GM19043 (cell line): ENCODE data around the gene KMT2C.
"Not testable (repeated sequence)": the region's sequence is repeated elsewhere in the genome, so short reads cannot be mapped to it uniquely, and the experiment has no call there.

Experiments
- ATAC-seq: cut with Tn5 transposase; IDR thresholded peaks from one replicate; pipeline ENCODE4 v1.9.1; 2021; ENCODE audit warnings: low read depth; ENCODE audit not compliant: unreplicated experiment

KMT2C gene

GRCh38 chr7:152406030-152406429, 29.8 kb downstream of the KMT2C start:
- not testable (repeated sequence) for ATAC-seq

DNA sequence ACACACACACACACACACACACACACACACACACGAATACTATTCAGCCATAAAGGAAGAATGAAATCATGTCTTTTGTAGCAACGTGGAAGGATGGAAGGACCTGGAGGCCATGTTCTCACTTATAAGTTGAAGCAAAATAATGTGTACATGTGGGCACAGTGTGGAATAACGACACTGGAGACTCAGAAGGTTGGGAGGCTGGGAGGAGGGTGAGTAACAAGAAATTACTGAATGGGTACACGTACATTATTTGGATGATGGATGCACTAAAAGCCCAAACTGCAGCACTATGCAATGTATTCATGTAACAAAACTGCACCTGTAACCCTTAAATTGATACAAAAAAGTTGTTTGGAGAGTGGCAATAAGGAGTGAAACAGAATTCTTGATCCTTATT, 32.1 kb downstream of the KMT2C start:
- ATAC-seq: no peak

GRCh38 chr7:152402384-152403250, 33.2 kb downstream of the KMT2C start:
- no peak for ATAC-seq

DNA sequence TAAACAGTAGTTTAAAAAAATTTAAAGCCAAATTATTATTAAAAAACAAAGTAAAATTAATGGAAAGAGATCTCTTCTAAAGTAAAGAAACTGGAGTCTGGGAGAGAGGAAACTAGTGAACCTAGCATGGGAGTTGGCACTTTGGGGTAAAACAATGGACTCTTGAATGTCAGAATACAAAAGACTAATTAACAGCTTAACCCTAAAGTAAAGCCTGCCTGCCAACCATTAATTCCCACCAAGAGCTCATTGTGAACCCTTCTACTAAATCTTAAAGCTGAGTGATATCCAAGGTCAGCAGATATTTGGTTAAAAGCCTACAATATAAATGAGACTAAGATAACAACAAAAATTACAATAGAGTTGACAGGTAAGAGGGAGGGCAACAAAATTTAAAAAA, 36.5 kb downstream of the KMT2C start:
- ATAC-seq: no peak

GRCh38 chr7:152395112-152395511, 40.7 kb downstream of the KMT2C start:
- no peak for ATAC-seq

GRCh38 chr7:152394214-152394613, 41.6 kb downstream of the KMT2C start:
- ATAC-seq: not testable (repeated sequence)

DNA sequence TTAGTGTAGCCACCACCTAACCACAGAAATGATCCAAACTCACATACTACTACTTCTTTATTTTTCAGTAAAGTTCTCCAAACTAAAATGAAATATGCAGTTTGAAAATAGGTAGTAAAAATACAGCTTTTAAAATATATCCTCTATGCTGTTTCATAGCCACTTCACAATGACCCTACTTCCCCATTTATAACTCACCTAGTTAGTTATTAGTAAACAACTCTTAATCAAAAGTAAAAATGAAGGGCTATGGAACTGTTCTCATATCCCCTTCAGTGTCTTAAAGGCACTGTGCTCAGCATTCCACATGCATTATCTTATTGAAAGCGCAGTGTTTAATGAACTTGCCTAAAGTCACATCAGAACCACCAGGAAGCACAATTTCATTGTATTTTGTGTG, 43.5 kb downstream of the KMT2C start:
- no peak for ATAC-seq

- not testable (repeated sequence) for ATAC-seq
These were observed 49.6 kb downstream of the KMT2C start for GRCh38 chr7:152386136-152386764.

GRCh38 chr7:152384235-152385200, 51.3 kb downstream of the KMT2C start:
- ATAC-seq: not testable (repeated sequence)

DNA sequence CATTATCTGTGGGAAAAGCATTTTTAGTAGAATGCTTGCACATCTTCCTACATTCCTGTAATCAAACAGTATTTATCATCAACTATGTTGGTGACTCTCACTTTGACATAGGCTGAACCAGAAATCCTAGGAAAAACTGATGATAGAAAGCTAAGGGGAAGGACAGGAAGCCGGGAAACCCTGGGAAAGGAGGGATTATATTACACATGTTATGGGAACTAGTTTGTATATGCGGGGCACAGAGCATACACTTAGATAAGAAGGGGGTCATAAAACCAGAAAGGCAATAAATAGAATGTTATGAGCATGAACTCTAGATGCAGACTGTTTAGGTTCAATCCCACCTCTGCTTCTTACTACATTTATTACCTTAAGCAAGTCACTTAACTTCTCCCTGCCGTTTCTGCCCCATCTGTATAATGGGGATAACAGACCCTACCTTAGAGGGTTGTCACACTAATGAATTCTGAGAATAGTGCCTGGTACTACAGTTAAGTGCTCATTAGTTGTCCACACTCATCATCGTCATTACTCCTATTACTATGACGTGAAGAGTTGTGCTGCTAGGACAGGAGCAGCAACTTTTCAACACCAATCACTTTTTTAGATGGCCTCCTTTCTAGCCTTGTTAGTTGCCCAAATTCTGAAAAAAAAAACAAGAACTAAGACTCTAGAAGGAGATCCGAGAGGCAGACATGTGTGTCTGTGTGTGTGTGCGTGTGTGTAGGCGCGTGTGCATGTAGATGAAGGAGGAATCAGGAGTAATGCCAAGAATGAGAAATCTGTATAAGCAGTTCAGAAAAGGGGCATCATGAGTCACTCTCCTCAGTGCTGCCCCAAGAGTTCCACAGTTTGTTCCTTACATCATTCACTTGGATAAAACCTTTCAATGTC, 52.2 kb downstream of the KMT2C start:
- no peak for ATAC-seq

GRCh38 chr7:152382244-152382643, 53.6 kb downstream of the KMT2C start:
- no peak for ATAC-seq

GRCh38 chr7:152380931-152381578, 54.7 kb downstream of the KMT2C start:
- ATAC-seq: not testable (repeated sequence)

DNA sequence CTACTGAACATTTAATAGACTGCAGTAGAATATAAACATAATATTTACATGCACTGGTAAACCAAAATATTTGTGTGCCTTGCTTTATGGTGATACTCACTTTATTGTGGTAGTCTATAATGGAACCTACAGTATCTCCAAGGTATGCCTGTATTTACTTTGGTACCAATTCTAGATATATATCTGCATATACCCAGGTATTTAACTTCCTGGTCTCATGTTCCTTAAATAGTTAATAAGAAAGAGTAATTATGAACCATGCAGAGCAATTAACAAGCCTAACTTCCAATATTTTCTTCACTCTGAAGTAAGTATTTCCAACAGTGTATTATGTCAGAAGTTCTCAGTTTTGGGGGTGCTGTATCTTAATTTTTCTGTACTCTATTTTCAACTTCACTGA, 57.3 kb downstream of the KMT2C start:
- not testable (repeated sequence) for ATAC-seq

- ATAC-seq: not testable (repeated sequence)
These were observed 58.9 kb downstream of the KMT2C start for GRCh38 chr7:152376716-152377484.

DNA sequence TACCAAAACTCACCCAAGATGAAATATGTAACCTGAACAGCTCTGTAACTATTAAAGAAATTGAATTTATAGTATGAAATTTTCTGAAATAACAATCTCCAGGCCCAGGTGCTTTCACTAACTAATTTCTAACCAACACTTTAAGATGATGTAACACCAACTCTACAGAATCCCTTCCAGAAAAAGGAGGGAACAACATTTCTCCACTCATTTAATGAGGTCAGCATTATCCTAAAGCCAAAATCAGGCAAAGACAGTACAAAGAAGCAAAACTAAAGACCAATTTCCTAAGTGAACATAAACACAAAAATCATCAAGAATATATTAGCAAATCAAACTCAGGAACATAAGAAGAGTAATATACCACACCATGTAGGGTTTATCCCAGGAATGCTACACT, 65.5 kb downstream of the KMT2C start:
- ATAC-seq: no peak

- no peak for ATAC-seq
These were observed 66.3 kb downstream of the KMT2C start for GRCh38 chr7:152369518-152369917.

GRCh38 chr7:152367170-152367569, 68.6 kb downstream of the KMT2C start:
- ATAC-seq: no peak

DNA sequence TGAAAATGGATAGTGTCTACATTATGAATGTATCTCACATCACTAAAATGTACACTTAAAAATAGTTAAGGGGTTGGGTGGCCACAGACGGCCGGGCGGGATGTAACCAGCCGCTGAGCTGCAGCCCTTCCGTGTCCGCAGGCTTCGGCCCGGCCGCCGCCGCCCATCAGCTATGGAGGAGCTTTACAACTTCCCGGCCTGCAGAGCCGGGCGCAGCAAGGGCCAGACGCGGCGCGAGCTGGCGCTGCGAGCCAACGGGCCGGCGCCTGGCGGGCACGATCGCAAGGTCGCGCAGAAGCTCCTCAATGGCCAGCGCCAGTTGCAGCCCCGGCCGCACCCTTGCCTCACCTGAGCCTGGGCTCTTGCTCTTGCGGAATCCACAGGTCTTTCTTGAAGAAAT, 69.1 kb downstream of the KMT2C start:
- no peak for ATAC-seq
